ENCODE measurements around the gene CAPG.
A peak's percentile ranks its signal among the peaks of the same experiment; 100 is the strongest.

CAPG gene

DNA sequence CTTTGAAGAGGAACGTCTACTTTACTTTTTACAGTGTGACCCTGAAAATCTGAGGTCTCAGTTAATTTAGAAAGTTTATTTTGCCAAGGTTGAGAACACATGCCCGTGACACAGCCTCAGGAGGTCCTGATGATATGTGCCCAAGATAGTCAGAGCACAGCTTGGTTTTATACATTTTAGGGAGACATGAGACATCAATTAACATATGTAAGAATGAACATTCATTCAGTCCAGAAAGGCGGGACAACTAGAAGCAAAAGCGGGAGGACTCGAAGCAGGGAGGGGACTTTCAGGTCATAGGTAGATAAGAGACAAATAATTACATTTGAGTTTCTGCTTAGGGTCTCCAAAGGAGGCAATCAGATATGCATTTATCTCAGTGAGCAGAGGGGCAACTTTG lies 31.9 kb downstream of the CAPG start:
- TF ChIP-seq, protein P1, sequence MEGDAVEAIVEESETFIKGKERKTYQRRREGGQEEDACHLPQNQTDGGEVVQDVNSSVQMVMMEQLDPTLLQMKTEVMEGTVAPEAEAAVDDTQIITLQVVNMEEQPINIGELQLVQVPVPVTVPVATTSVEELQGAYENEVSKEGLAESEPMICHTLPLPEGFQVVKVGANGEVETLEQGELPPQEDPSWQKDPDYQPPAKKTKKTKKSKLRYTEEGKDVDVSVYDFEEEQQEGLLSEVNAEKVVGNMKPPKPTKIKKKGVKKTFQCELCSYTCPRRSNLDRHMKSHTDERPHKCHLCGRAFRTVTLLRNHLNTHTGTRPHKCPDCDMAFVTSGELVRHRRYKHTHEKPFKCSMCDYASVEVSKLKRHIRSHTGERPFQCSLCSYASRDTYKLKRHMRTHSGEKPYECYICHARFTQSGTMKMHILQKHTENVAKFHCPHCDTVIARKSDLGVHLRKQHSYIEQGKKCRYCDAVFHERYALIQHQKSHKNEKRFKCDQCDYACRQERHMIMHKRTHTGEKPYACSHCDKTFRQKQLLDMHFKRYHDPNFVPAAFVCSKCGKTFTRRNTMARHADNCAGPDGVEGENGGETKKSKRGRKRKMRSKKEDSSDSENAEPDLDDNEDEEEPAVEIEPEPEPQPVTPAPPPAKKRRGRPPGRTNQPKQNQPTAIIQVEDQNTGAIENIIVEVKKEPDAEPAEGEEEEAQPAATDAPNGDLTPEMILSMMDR (IDR thresholded peaks at IDR 0.05) = no peak
- no peaks in the 10 kb centered on the region for H3K27me3 ChIP-seq
- no peak overlapping the region for H3K4me3 ChIP-seq
- peaks cover 0 to 9% (median 0%) of the 10 kb centered on the region in 4 donors for H3K4me1 ChIP-seq
- intact Hi-C loops (cut with DNase I; ENCODE audit: low total_unique reads) = no loop called here
- H3K36me3 ChIP-seq = peaks cover 43 to 69% (median 52%) of the 10 kb centered on the region in 3 donors
- H3K9me3 ChIP-seq = no peaks in the 10 kb centered on the region
- H3K27ac ChIP-seq = no peak overlapping the region
- DNase-seq = no peak

DNA sequence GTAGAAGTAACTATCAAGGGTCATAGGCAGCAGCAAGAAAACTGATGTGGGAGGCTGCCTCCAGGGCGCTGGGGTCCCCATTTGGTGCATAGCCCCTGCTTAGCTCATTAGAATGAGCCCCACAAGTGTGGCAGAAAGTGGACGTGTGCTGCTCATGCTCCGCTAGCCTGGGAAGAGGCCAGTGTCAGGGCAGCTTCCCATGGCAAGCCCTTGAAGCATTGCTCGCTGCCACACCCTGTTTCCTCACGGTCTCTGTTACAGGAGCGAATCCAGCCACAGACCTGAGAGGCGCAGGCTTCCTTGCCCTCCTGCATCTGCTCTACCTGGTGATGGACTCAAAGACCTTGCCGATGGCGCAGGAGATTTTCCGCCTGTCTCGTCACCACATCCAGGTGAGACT lies 33.1 kb downstream of the CAPG start:
- Histone ChIP-seq H3K9me3 (no peaks in the 10 kb centered on the region), H3K27me3 (no peaks in the 10 kb centered on the region), H3K27ac (no peak overlapping the region), H3K4me3 (no peak overlapping the region), H3K4me1 (no peaks in the 10 kb centered on the region), H3K36me3 (peaks cover 43 to 67% (median 56%) of the 10 kb centered on the region in 3 donors)
- TF ChIP-seq, protein P1 (IDR thresholded peaks at IDR 0.05) = no peak
- no peak for DNase-seq
- intact Hi-C loops (cut with DNase I; ENCODE audit: low total_unique reads) = no loop called here

DNA sequence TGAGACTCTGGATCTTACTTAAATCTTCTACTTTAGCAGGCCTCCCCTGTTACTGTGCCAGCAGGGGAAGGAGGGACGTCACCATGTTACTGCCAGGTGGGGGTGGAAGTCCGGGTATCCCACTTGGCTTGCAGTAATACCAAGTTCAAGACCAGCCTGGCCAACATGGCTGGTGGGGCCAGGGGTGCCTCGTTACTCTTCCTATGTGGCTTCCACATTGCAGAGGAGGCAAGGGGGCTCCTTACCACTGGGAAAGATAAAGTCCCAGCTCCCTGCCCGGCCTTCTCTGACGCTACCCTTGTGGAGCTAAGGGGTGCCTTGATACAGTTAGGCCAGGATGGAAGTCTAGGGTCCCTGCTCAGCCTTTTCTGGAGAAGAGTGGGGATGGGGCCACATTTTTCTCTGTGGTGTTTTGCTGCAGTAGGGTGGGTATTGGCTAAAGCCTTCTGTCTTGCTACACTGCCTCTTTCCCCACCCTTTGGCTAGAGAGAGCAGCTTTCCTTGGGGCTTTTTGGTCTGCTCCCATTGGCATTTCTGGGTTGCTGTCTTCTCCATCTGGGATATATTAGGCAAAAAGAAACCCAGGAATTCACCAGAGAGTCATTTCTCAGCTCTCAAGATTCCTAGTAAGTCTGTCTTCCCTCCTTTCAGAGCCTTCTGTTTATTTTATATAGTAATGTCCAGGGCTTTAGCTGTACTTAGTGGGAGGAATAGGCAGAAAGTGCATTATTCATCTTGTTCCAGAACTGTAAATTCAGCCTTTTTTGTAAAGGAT lies 33.7 kb downstream of the CAPG start:
- H3K4me1 ChIP-seq = no peaks in the 10 kb centered on the region
- TF ChIP-seq, protein P1 (IDR thresholded peaks at IDR 0.05) = no peak
- H3K27me3 ChIP-seq = no peaks in the 10 kb centered on the region
- H3K27ac ChIP-seq = no peak overlapping the region
- no peak overlapping the region for H3K4me3 ChIP-seq
- H3K9me3 ChIP-seq = no peaks in the 10 kb centered on the region
- peak in 1 of 2 donors; percentile 57 for DNase-seq
- intact Hi-C loops (cut with DNase I; ENCODE audit: low total_unique reads) = no loop called here
- peaks cover 43 to 69% (median 58%) of the 10 kb centered on the region in 3 donors for H3K36me3 ChIP-seq

DNA sequence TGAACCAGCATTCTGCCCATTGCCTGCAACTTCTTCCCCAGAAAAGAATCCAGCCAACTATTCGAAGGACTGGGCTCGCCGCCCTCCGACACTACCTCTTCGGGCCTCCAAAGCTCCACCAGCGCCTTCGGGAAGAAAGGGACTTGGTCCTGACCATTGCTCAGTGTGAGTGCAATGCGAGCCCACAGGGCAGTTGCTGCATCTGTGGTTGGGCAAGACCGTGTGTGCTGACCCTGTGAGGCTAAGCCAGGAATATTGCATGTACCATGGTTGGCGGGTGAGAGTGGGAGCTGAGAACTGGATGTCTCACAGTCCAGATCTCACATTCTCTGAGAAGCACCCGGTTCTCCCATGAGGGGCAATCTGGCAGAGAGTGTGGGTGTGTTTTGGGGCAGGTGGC lies 39.1 kb downstream of the CAPG start:
- Histone ChIP-seq H3K4me3 (no peak overlapping the region), H3K9me3 (no peaks in the 10 kb centered on the region), H3K36me3 (peaks cover 11 to 59% (median 16%) of the 10 kb centered on the region in 3 donors), H3K27ac (no peak overlapping the region), H3K4me1 (peaks cover 0 to 14% (median 10%) of the 10 kb centered on the region in 4 donors), H3K27me3 (no peaks in the 10 kb centered on the region)
- TF ChIP-seq, protein P1 (IDR thresholded peaks at IDR 0.05) = no peak
- peak in 1 of 2 donors; percentile 28 for DNase-seq
- intact Hi-C loops (cut with DNase I; ENCODE audit: low total_unique reads) = no loop called here

DNA sequence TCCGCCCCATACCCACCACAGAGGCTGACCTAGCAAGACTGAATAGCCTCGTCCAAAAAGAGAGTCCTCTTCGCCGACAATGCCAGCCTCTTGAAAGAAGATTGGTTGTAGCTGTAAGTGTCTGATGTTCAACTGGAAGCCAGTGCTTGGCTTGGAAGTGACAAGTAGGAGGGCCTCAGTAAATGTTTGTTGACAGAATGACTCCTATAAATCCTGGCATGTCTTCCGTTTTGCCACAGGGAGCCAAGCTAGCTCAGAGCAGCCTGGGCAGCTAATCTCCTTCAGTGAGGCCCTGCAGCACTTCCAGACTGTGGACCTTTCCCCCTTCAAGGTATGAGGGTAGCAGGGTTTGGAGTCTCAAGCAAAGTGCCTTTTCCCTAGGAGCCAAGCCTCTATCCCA lies 40.7 kb downstream of the CAPG start:
- intact Hi-C loops (cut with DNase I; ENCODE audit: low total_unique reads) = no loop called here
- H3K9me3 ChIP-seq = no peaks in the 10 kb centered on the region

More for the DNA sequence above, 40.7 kb downstream of the CAPG start:
- Histone ChIP-seq H3K4me1 (peaks cover 0 to 14% (median 10%) of the 10 kb centered on the region in 4 donors), H3K27me3 (no peaks in the 10 kb centered on the region), H3K36me3 (peaks cover 11 to 53% (median 15%) of the 10 kb centered on the region in 3 donors), H3K4me3 (no peak overlapping the region), H3K27ac (peak overlapping the region; percentile 43 to 48)
- TF ChIP-seq, protein P1 (IDR thresholded peaks at IDR 0.05) = no peak
- peak in 1 of 2 donors; percentile 62 for DNase-seq
